GM12801 (cell line): ENCODE measurements around the gene P2RX5.
A peak's percentile ranks its signal among the peaks of the same experiment; 100 is the strongest.

Experiments
- CTCF ChIP-seq: IDR thresholded peaks from one replicate; pipeline ENCODE4 v1.5.1; 2011; ENCODE audit warnings: control low read depth; ENCODE audit not compliant: insufficient read length; ENCODE audit errors: extremely low read depth

The P2RX5 gene

GRCh38 chr17:3685174-3685573, 10.8 kb downstream of the P2RX5 start:
- no peak for TF ChIP-seq CTCF

GRCh38 chr17:3683054-3683511, 12.9 kb downstream of the P2RX5 start:
- peak; percentile 89 for TF ChIP-seq CTCF

GRCh38 chr17:3682033-3682432, 13.9 kb downstream of the P2RX5 start:
- no peak for TF ChIP-seq CTCF

GRCh38 chr17:3681565-3681964, 14.4 kb downstream of the P2RX5 start:
- TF ChIP-seq CTCF, result no peak

GRCh38 chr17:3681057-3681456, 14.9 kb downstream of the P2RX5 start:
- no peak for TF ChIP-seq CTCF

- TF ChIP-seq CTCF, result no peak
Observed at GRCh38 chr17:3679531-3680126, 16.3 kb downstream of the P2RX5 start.

GRCh38 chr17:3678821-3679530, 17.0 kb downstream of the P2RX5 start:
- TF ChIP-seq CTCF, result no peak
